HCT116 (cell line): Measurements from ENCODE around the gene IPCEF1. TPM values are rescaled to one million over a fixed set of nuclear protein-coding genes. Genes with fewer than 3 reads are reported as not detected.

Source experiments
- ATAC-seq: fragments of 200-7000 bp; cut with Tn5 transposase; 2 replicates; pipeline ENCODE4 v1.9.1; 2020; ENCODE audit warnings: mild to moderate bottlenecking, moderate library complexity
- BruUV-seq: library from RNA; stranded (reverse); fragments of 400-500 nt; replicated peaks from 2 replicates; lab custom pipeline; 2021; lab: Mats Ljungman, UMichigan
- CTCF ChIA-PET: fragments of 300-600 bp; sonication (Branson Sonifier 250); formaldehyde crosslinking; loops from one replicate; lab custom pipeline; 2021; ENCODE audit warnings: antibody characterized with exemption; lab: Charles Lee
- POLR2A ChIA-PET: fragments of 300-600, 350-600 bp; sonication (Branson Sonifier 250); formaldehyde crosslinking; loops from one replicate; lab custom pipeline; 2021; ENCODE audit warnings: antibody characterized with exemption; lab: Charles Lee
- RAD21 ChIA-PET, 2 experiments: fragments of 300-600 bp; sonication (Branson Sonifier 250); formaldehyde crosslinking; loops; one replicate each; lab custom pipeline; 2023; ENCODE audit warnings: low total read pairs in 2 of 2; ENCODE audit not compliant: uncharacterized antibody in 2 of 2, unreplicated experiment in 2 of 2, low non-redundant PET in 1 of 2; lab: Charles Lee
- DNase-seq: peaks from one replicate; pipeline ENCODE4 v3.0.0-alpha.2; 2010; ENCODE audit warnings: low read depth, low spot score
- H2AFZ ChIP-seq: fragments of 200-600 bp; shearing (Covaris generic), sonication (generic); 2 replicates; pipeline ENCODE4 v1.6.1; 2017; ENCODE audit warnings: low read depth, mixed run types, mixed read lengths, antibody characterized with exemption, low read length; ENCODE audit not compliant: poor library complexity, severe bottlenecking
- H3K27ac ChIP-seq: 2 replicates; pipeline ENCODE4 v1.5.1; 2012; ENCODE audit warnings: low read depth, low read length
- H3K27me3 ChIP-seq: fragments of 200-600 bp; sonication (generic); 2 replicates; pipeline ENCODE4 v1.6.1; 2016; ENCODE audit warnings: mixed run types, low read length, mixed read lengths; ENCODE audit not compliant: insufficient read depth
- H3K36me3 ChIP-seq, 2 experiments: fragments of 200-500 bp in 1 of 2; fragments of 200-600 bp in 1 of 2; sonication (Bioruptor generic) in 1 of 2; sonication (generic) in 1 of 2; 2 replicates each; pipeline versions ENCODE4 v1.5.1 to v1.6.1; 2014 to 2016; ENCODE audit warnings: low read length in 2 of 2, inconsistent platforms in 1 of 2, mixed read lengths in 1 of 2, mixed run types in 1 of 2; ENCODE audit not compliant: insufficient read depth in 2 of 2, control insufficient read depth in 1 of 2
- H3K4me1 ChIP-seq, 2 experiments: fragments of 200-600 bp in 1 of 2; sonication (generic) in 1 of 2; 2 replicates each; pipeline versions ENCODE4 v1.5.1 to v1.6.1; 2012 to 2017; ENCODE audit warnings: low read length in 2 of 2, inconsistent platforms in 1 of 2, mild to moderate bottlenecking in 1 of 2, mixed read lengths in 1 of 2, mixed run types in 1 of 2, moderate library complexity in 1 of 2; ENCODE audit not compliant: insufficient read depth in 2 of 2, control insufficient read depth in 1 of 2
- H3K4me2 ChIP-seq: fragments of 200-600 bp; sonication (generic); 2 replicates; pipeline ENCODE4 v1.6.1; 2017; ENCODE audit warnings: mixed run types, low read length, mixed read lengths
- H3K4me3 ChIP-seq, 2 experiments: fragments of 200-600 bp in 1 of 2; sonication (generic) in 1 of 2; replicated peaks in 1 of 2; 2 replicates each; pipeline ENCODE4 v1.5.1; 2011 to 2016; ENCODE audit warnings: low read length in 2 of 2, control low read depth in 1 of 2, low read depth in 1 of 2, mild to moderate bottlenecking in 1 of 2, mixed read lengths in 1 of 2, mixed run types in 1 of 2
- H3K79me2 ChIP-seq: fragments of 200-600 bp; sonication (generic); 2 replicates; pipeline ENCODE4 v1.6.1; 2017; ENCODE audit warnings: mild to moderate bottlenecking, mixed run types, low read length, moderate library complexity, mixed read lengths; ENCODE audit not compliant: insufficient read depth
- H3K9ac ChIP-seq: fragments of 200-600 bp; sonication (generic); 2 replicates; pipeline ENCODE4 v1.6.1; 2016; ENCODE audit warnings: low read length, mixed read lengths
- H3K9me2 ChIP-seq: fragments of 200-600 bp; sonication (generic), shearing (Covaris generic); 2 replicates; pipeline ENCODE4 v1.6.1; 2017; ENCODE audit warnings: mixed run types, mild to moderate bottlenecking, moderate library complexity; ENCODE audit not compliant: insufficient read depth
- H3K9me3 ChIP-seq, 2 experiments: fragments of 200-500 bp in 1 of 2; fragments of 200-600 bp in 1 of 2; sonication (Bioruptor generic) in 1 of 2; sonication (generic) in 1 of 2; 2 replicates each; pipeline ENCODE4 v1.6.1; 2014 to 2017; ENCODE audit warnings: low read length in 2 of 2, mixed read lengths in 2 of 2, inconsistent platforms in 1 of 2, low read depth in 1 of 2, mild to moderate bottlenecking in 1 of 2, mixed run types in 1 of 2, moderate library complexity in 1 of 2; ENCODE audit not compliant: control insufficient read depth in 1 of 2, insufficient read depth in 1 of 2
- H4K20me1 ChIP-seq: fragments of 200-600 bp; sonication (generic), shearing (Covaris generic); 2 replicates; pipeline ENCODE4 v1.6.1; 2017; ENCODE audit warnings: mixed run types, mild to moderate bottlenecking, moderate library complexity; ENCODE audit not compliant: insufficient read depth
- CBX3 ChIP-seq: IDR thresholded peaks from 2 replicates; pipeline ENCODE4 v1.6.1; 2012; ENCODE audit warnings: low read depth
- CEBPB ChIP-seq: IDR thresholded peaks from 2 replicates; pipeline ENCODE4 v1.6.1; 2012; ENCODE audit warnings: low read depth
- ELF1 ChIP-seq: IDR thresholded peaks from 2 replicates; pipeline ENCODE4 v1.6.1; 2012; ENCODE audit warnings: low read depth, borderline replicate concordance
- EZH2 ChIP-seq: fragments of 200-600 bp; sonication (generic); IDR thresholded peaks from 2 replicates; pipeline ENCODE4 v1.6.1; 2017; ENCODE audit warnings: antibody characterized with exemption, mixed run types
- EZH2phosphoT487 ChIP-seq: fragments of 200-600 bp; IDR thresholded peaks from 2 replicates; pipeline ENCODE4 v1.6.1; 2018; ENCODE audit warnings: antibody characterized with exemption, borderline replicate concordance
- JUND ChIP-seq: IDR thresholded peaks from 2 replicates; pipeline ENCODE4 v1.6.1; 2012
- POLR2A ChIP-seq: IDR thresholded peaks from 2 replicates; pipeline ENCODE4 v1.7.0; 2011; ENCODE audit warnings: borderline replicate concordance; ENCODE audit not compliant: insufficient read depth, insufficient read length; ENCODE audit errors: extremely low read depth
- POLR2AphosphoS5 ChIP-seq: IDR thresholded peaks from 2 replicates; pipeline ENCODE4 v1.6.1; 2011; ENCODE audit warnings: mild to moderate bottlenecking, low read depth, low read length, moderate library complexity
- RAD21 ChIP-seq: IDR thresholded peaks from 2 replicates; pipeline ENCODE4 v1.6.1; 2012; ENCODE audit warnings: low read depth, mild to moderate bottlenecking
- SP1 ChIP-seq: IDR thresholded peaks from 2 replicates; pipeline ENCODE4 v1.6.1; 2012; ENCODE audit warnings: low read depth
- TCF7L2 ChIP-seq: IDR thresholded peaks from 2 replicates; pipeline ENCODE4 v1.7.0; 2011; ENCODE audit warnings: borderline replicate concordance, inconsistent platforms; ENCODE audit not compliant: insufficient read depth, insufficient read length; ENCODE audit errors: extremely low read depth
- YY1 ChIP-seq: IDR thresholded peaks from 2 replicates; pipeline ENCODE4 v1.6.1; 2011; ENCODE audit warnings: low read length, low read depth, moderate library complexity, mild to moderate bottlenecking; ENCODE audit not compliant: insufficient replicate concordance; ENCODE audit errors: extremely low read depth
- ZFX ChIP-seq: fragments of 450-650 bp; IDR thresholded peaks from 2 replicates; pipeline ENCODE4 v1.6.1; 2017
- ZNF274 ChIP-seq: fragments of 200-500 bp; sonication (Bioruptor generic); IDR thresholded peaks from 2 replicates; pipeline ENCODE4 v1.6.1; 2014; ENCODE audit warnings: mild to moderate bottlenecking, low read depth, low read length, inconsistent platforms
- intact Hi-C: fragments of 100-400 bp; cut with micrococcal nuclease; formaldehyde crosslinking; loops from 2 replicates; pipeline ENCODE4 v1.10.0; 2022
- total RNA-seq: library from RNA; stranded (reverse); gene quantifications from one replicate; pipeline ENCODE4 v1.2.1, GENCODE V29; 2021; ENCODE audit not compliant: unreplicated experiment
- TF ChIP-seq, protein P1 (sequence below): IDR thresholded peaks from 2 replicates; pipeline ENCODE4 v1.6.1; 2012; ENCODE audit warnings: low read depth
- TF ChIP-seq, protein P2 (sequence below), 3 experiments: fragments of 200-600 bp in 1 of 3; sonication (generic) in 1 of 3; IDR thresholded peaks in 2 of 3; conservative IDR thresholded peaks in 1 of 3; 2 replicates each; pipeline ENCODE4 v1.5.1; 2012 to 2017; ENCODE audit warnings: low read depth in 2 of 3, low read length in 2 of 3, antibody characterized with exemption in 1 of 3, borderline replicate concordance in 1 of 3, control low read depth in 1 of 3, mild to moderate bottlenecking in 1 of 3, mixed read lengths in 1 of 3, mixed run types in 1 of 3, moderate library complexity in 1 of 3; ENCODE audit not compliant: insufficient read depth in 1 of 3
- TF ChIP-seq, protein P3 (sequence below): IDR thresholded peaks from 2 replicates; pipeline ENCODE4 v1.6.1; 2012

Gene IPCEF1
- total RNA-seq, 1 experiment from 2014 or later = 0.32 TPM

DNA sequence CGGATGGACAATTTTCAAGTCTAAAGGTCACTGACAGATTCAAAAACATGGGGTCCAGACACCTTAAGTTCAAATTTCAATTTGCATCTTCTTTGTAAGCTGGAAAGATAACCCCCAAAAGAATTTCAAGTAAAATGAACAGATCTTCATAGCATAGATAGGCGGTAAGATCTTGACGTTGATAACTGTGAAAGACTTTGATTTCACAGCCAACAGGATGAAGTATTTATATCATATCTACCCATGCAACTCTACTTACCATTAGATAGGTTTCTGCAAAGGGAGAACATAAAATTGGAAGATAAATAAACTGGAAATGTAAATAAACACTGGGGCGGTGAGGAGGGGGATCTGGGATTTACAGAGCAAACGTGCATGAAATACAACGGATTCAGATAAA lies 137.8 kb downstream of the IPCEF1 start:
- Histone ChIP-seq H3K9ac (no peak overlapping the region), H3K79me2 (no peaks in the 10 kb centered on the region), H4K20me1 (no peaks in the 10 kb centered on the region), H3K4me1 (no peaks in the 10 kb centered on the region), H3K4me2 (no peak overlapping the region), H3K9me2 (no peaks in the 10 kb centered on the region), H3K36me3 (no peaks in the 10 kb centered on the region), H3K27ac (no peak overlapping the region), H3K27me3 (no peaks in the 10 kb centered on the region), H2AFZ (no peak overlapping the region), H3K9me3 (no peaks in the 10 kb centered on the region), H3K4me3 (no peak overlapping the region)
- ATAC-seq = no peak
- TF ChIP-seq RAD21 (no peak), ZNF274 (no peak), POLR2A (no peak), EZH2 (no peak), YY1 (no peak), CBX3 (no peak), JUND (no peak), ZFX (no peak), POLR2AphosphoS5 (no peak), CEBPB (no peak), ELF1 (no peak), TCF7L2 (no peak), EZH2phosphoT487 (no peak), SP1 (no peak)
- TF ChIP-seq, protein P1, sequence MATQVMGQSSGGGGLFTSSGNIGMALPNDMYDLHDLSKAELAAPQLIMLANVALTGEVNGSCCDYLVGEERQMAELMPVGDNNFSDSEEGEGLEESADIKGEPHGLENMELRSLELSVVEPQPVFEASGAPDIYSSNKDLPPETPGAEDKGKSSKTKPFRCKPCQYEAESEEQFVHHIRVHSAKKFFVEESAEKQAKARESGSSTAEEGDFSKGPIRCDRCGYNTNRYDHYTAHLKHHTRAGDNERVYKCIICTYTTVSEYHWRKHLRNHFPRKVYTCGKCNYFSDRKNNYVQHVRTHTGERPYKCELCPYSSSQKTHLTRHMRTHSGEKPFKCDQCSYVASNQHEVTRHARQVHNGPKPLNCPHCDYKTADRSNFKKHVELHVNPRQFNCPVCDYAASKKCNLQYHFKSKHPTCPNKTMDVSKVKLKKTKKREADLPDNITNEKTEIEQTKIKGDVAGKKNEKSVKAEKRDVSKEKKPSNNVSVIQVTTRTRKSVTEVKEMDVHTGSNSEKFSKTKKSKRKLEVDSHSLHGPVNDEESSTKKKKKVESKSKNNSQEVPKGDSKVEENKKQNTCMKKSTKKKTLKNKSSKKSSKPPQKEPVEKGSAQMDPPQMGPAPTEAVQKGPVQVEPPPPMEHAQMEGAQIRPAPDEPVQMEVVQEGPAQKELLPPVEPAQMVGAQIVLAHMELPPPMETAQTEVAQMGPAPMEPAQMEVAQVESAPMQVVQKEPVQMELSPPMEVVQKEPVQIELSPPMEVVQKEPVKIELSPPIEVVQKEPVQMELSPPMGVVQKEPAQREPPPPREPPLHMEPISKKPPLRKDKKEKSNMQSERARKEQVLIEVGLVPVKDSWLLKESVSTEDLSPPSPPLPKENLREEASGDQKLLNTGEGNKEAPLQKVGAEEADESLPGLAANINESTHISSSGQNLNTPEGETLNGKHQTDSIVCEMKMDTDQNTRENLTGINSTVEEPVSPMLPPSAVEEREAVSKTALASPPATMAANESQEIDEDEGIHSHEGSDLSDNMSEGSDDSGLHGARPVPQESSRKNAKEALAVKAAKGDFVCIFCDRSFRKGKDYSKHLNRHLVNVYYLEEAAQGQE = no peak
- TF ChIP-seq, protein P2, sequence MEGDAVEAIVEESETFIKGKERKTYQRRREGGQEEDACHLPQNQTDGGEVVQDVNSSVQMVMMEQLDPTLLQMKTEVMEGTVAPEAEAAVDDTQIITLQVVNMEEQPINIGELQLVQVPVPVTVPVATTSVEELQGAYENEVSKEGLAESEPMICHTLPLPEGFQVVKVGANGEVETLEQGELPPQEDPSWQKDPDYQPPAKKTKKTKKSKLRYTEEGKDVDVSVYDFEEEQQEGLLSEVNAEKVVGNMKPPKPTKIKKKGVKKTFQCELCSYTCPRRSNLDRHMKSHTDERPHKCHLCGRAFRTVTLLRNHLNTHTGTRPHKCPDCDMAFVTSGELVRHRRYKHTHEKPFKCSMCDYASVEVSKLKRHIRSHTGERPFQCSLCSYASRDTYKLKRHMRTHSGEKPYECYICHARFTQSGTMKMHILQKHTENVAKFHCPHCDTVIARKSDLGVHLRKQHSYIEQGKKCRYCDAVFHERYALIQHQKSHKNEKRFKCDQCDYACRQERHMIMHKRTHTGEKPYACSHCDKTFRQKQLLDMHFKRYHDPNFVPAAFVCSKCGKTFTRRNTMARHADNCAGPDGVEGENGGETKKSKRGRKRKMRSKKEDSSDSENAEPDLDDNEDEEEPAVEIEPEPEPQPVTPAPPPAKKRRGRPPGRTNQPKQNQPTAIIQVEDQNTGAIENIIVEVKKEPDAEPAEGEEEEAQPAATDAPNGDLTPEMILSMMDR (IDR thresholded peaks at IDR 0.05 in 2 of 3, conservative IDR thresholded peaks at IDR 0.05 in 1 of 3; ENCODE audit: borderline replicate concordance in 1 of 3, insufficient read depth in 1 of 3, low read depth in 2 of 3, low read length in 2 of 3) = no peak
- TF ChIP-seq, protein P3, sequence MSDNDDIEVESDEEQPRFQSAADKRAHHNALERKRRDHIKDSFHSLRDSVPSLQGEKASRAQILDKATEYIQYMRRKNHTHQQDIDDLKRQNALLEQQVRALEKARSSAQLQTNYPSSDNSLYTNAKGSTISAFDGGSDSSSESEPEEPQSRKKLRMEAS = no peak
- ChIA-PET CTCF (no interaction called here), RAD21 (no interaction called here), POLR2A (no interaction called here)
- DNase-seq = no peak
- BruUV-seq = no TSS peak
- intact Hi-C loops = no loop called here
